Nasal cavity respiratory epithelium epithelial cell of viscerocranial mucosa (primary cell): ENCODE results near the gene BNIP2. TPM values are rescaled to one million over a fixed set of nuclear protein-coding genes. Genes with fewer than 3 reads are reported as not detected.

ENCODE experiments used
- total RNA-seq: library from RNA; depleted of rRNA; stranded (reverse); fragments of >200 nt; gene quantifications from 2 replicates; pipeline ENCODE4 v1.2.3, GENCODE V29; 2014

The BNIP2 gene
- 162 and 164 TPM in 2 replicates for total RNA-seq

DNA sequence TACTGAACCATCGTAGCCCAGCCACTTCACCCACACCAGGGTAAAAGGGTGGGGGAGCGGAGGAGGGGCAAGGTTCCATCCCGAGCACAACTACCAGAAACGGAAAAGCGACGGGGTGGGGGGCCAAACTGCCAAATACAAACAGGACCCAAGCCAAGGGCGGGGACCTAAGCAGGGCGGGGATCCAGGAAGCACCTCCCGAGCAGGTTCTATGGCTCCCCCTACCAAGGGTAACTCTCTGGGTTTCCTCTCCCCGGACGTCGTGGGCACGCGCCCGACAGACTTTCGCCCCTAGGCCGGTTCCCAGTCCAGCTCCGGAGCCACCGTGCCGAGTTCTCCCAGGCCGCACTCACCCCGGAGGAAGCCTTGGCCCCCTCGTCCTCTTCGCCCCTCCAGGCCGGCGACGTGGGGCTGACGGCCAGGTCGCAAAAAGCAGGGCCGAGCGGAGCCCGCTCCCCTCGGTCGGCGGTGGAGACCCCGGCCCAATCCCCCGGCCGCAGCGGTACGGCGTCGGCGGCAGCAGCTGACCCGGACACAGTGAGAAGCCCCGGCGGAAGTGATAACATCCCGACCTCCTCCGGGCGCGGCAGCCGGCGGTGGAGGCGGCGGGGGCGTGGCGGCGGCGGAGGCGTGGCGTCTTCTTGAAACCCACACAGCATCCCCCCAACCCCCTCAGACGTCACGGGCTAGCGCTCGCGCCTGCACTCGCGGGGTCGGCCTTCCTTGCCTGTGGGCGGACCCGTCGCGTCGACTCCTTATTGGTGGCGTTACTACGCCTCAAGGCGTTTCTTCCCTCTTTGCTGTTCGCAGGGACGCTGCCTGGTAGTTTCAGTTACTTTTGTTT is at the start of gene BNIP2:
Gene BNIP2, minus strand, starts transcription at position 539 of the 844 bp plus-strand sequence. CDS start 6,863 bp downstream, outside the sequence.

DNA sequence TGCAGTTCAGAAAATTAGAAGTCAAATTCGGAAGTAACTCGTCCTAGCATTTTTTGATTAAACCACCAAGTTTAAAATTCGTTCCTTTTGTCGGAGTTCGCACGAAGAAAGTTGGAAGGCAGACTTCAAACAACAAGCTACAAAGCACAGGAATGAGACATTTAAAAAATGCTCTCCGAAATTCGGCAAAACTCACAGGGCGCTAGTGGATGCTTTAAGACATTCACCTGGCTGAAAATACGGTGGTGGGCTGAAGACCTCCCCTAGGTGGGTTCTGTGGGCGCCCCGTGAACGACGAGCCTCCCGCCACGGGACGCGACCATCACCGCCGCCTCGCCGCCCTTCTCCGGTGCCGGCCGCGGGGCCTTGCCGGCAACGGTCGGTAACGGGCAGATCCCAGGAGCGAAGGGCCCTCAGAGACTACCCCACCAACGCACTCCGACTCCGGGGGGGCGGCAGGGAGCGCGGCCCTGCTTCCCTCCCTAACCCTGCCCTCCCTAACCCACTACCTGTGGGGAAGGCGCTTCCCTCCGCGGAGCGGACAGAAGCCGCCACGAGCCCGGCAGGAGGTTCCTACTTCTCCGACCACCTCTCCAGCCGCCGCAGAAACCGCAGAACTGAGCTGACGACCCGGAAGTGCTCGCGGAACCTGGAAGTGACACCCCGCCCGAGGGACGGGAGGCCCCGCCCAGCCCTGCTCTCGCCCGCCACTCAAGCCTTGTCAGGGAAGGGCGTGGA is 32.1 kb downstream of the BNIP2 start, which contains the start of gene GTF2A2:
Gene GTF2A2, minus strand, starts transcription at position 619 of the 738 bp plus-strand sequence. CDS start 5,238 bp downstream, outside the sequence.

GRCh38 chr15:59611276-59612260 is 77.6 kb downstream of the BNIP2 start, which contains the start of gene GCNT3:
Gene GCNT3 (plus strand): TSS chr15:59611783. CDS start chr15:59618239, 6,456 bp downstream.

Other genes starting within 250 kb of the BNIP2 start
- 3.4 and 13.5 TPM in 2 replicates for gene GCNT3, start 77.5 kb downstream of the BNIP2 start, total RNA-seq
- gene GTF2A2, start 31.8 kb downstream of the BNIP2 start, total RNA-seq = 29.4 and 32.5 TPM in 2 replicates